ENCODE results near the gene PNMT.
"Not testable (repeated sequence)": the region's sequence is repeated elsewhere in the genome, so short reads cannot be mapped to it uniquely, and the experiment has no call there.

Gene PNMT

DNA sequence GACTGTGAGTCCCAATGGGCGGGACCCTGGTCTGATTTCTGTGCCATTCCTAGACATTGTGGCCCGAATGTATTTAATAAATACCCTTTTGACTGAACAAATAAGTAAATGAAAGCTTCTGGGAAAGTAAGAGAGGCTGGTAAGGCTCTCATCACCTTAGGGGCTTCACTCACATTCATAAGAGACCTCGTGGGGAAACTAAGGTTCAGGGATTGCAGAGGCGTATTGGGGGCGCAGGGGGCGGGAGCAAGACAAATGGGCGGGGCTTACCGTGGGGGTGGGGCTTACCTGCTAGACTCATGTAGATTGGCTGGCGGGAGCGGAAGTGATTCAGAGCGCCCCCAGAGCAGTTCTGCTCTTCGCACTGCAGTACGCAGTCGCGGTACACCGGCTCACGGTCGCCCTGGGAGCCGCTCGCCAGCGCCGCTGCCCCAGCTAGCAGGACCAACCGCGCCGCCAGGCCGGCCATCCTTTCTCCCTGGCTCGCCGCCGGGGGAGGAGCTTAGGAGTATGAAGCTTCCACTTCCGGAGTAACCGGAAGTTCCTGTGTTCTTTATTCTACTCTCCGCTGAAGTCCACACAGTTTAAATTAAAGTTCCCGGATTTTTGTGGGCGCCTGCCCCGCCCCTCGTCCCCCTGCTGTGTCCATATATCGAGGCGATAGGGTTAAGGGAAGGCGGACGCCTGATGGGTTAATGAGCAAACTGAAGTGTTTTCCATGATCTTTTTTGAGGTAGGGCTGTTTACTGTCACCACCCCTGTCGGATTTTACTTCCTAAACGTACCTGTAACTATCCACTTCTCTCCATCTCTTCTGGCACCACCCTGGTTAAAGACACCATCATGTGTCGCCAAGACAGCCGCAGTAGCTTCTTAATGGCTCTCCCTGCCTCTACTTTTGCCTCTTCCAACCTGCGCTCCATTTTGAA, 19.6 kb downstream of the PNMT start, which contains the start of gene PGAP3:
Gene PGAP3 (minus strand): TSS at position 512 of the 929 bp plus-strand sequence. CDS start 43 bp downstream, at position 469.
- peak; percentile 73 for DNase-seq (ENCODE audit: low read depth)

- no peak for DNase-seq (ENCODE audit: low read depth)
Observed at GRCh38 chr17:39688475-39688835, 20.2 kb downstream of the PNMT start.

DNA sequence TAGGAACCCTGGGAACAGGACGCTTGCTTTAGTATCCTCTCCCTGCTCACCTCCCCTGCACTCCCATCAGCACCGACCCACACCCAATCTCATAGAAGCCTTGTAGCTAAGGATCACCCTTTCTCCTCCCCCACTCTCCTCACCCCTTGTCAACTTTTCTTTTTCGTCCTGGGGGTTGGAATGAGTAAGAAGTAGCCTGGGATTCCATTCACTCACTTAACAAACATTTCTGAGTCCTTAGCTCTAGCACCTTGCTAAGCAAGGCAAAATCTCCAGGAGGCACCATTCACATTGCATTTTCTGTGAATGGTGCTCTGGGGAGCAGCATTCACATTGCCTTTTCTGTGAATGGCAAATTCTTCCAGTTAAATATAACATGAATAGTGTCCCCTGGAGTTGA, 20.7 kb downstream of the PNMT start:
- no peak for DNase-seq (ENCODE audit: low read depth)

GRCh38 chr17:39694593-39694992, 26.3 kb downstream of the PNMT start:
- no peak for DNase-seq (ENCODE audit: low read depth)

- DNase-seq (ENCODE audit: low read depth) = no peak
Observed at GRCh38 chr17:39695089-39695474, 26.8 kb downstream of the PNMT start.

- no peak for DNase-seq (ENCODE audit: low read depth)
Observed at GRCh38 chr17:39696731-39697130, 28.5 kb downstream of the PNMT start.

DNA sequence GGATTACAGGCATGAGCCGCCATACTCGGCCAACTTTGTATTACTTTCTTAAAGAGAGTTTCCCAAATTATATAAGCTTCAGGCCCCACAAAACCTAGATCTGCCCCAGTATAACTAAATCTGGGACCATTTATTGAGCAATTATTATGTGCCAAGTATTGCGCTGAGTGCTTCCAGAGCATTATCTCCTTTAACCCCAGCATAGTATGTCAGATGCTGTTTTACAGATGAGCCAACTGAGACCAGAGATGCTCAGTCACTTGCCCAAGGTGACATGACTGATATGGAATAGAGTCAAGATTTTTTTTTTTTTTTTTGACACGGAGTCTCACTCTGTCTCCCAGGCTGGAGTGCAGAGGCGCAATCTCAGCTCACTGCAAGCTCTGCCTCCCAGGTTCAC, 29.7 kb downstream of the PNMT start:
- DNase-seq (ENCODE audit: low read depth) = no peak

- not testable (repeated sequence) for DNase-seq (ENCODE audit: low read depth)
Observed at GRCh38 chr17:39699157-39699817, 31.0 kb downstream of the PNMT start.

GRCh38 chr17:39699818-39700147, 31.5 kb downstream of the PNMT start, which contains the start of gene ERBB2:
Gene ERBB2 (plus strand): TSS chr17:39700064. CDS start chr17:39700239, 175 bp downstream.
- no peak for DNase-seq (ENCODE audit: low read depth)

DNA sequence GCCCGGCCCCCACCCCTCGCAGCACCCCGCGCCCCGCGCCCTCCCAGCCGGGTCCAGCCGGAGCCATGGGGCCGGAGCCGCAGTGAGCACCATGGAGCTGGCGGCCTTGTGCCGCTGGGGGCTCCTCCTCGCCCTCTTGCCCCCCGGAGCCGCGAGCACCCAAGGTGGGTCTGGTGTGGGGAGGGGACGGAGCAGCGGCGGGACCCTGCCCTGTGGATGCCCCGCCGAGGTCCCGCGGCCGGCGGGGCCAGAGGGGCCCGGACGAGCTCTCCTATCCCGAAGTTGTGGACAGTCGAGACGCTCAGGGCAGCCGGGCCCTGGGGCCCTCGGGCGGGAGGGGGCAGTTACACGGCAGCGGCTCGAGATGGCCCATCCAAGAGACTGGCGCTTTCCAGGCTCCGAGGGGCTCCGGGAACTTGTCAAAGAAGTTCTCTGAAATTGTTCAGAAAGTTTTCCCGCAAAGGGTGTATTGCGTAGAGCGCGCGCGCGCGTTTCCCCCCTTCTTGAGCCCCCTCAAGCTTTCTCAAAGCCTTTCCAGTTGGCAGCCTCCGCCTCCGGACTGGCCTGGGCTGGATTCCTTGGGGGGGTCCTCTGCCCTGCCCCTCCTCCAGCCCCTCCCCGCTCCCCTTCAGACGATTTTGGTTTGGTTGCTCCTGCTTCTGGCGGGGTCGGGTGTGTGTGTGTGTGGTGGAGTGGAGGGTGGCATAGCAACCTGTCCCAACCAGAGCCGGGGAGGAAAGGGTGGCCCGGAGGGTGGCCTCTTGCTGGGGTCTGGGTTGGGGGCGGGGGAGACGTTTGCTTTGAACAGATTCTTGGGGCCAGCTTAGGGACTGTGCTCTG, 32.1 kb downstream of the PNMT start:
- no peak for DNase-seq (ENCODE audit: low read depth)

DNA sequence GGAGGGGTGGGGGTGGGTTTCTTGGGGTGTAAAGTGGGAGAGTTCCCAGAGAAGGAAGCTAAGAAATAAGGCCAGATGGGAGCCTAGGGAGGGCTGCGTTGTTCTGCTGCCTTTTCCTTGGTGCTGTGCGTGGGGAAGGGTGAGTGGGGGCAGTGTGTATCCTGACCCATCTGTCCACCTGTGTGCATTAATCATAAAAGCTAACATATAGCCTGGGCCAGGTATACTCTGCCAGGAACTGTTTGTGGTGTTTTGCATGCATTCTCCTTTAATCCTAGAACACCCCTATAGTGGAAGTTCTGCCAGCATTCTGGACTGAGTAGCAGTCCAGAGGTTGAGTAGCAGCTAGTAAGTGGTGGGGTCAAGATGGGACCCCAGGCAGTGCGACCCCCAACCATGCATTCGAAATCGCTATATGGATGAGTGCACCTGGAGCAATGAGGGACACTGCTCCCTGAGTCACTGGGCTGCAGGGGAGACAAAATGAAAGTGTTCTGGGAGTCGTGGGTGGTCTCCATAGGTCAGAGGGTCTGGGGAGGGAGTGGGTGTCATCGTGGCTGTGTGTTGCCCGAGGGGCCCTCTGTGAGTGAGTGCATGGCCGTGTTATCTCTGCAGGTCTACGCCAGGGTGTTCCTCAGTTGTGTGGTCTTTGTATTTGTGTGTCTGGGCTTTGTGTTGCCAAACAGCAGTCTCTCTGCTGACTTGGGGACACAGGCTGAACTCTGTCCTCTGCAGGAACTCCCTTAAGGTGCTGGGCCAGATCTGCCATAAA, 32.9 kb downstream of the PNMT start:
- no peak for DNase-seq (ENCODE audit: low read depth)

DNA sequence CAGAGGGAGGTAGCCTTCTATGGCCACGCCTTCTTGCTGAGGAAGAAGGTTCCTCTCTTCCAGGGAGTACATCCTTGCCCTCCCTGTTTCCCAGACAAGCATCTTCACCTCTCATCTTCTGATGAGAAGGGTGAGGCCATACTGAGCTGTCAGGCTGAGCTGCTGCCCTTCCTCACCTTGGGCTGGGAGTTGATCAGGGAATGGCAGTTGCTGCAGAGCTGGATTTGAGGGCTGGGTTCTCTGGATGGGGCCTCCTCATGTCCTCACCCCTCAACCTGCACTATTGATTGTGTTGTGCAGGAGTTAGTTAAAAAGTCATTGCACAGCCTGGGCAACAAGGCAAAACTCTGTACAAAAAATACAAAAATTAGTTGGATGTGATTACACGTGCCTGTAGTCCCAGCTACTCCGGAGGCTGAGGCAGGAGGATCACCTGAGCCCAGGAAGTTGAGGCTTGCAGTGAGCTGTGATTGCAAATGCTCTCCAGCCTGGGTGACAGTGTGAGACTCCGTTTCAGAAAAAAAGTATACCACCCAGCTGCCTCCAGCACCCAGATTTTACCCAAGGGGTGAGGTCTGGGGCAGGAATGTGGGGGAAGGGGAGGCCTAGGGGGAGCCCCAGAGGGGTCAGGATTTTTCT, 33.6 kb downstream of the PNMT start:
- no peak for DNase-seq (ENCODE audit: low read depth)

DNA sequence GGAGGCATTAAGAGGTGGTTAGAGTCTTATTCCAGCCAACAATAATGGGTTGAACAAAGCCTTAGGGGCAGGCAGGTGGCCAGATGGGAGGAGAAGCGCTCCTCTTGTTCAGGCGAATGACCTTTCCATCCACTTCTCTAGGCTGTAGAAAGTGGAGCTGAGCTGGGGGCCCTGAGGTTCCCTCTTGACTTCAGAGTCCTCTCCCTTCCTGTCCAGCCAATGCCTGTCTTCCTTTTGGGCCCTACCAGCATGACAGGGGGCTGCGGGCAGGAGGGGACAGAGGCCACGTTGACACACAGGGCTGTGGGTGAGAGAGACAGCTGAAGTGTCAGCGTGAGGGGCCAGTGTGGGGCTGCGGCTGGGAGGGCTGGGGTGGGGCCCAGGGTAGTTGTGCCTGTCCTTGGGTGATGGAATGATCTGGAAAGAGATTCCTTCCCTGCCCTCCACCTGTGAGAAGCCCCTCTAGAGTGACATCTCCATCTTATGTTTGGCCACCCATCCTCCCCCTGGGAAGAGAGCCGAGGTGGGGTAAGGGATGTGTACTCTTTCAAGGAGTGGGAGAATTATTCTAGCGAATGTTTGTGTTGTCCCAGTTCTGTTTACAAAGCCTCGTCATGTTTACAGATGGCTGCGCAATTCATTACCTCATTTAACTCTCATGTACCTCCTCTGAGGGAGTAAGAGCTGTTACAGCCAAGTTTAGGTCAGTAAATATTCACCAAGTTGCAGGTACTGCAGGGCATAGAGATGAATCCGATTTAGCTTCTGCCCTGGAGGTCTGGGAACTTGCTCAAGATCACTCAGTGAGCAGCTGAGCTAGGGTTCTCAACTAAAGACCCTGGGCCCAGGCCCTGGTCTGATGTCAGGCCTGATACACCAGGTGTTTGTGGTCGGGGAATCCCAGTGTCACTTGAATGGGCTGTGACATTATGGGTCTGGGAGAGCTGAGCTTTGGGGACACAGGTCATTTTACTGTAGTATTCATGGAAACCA, 34.9 kb downstream of the PNMT start:
- DNase-seq (ENCODE audit: low read depth) = no peak

DNA sequence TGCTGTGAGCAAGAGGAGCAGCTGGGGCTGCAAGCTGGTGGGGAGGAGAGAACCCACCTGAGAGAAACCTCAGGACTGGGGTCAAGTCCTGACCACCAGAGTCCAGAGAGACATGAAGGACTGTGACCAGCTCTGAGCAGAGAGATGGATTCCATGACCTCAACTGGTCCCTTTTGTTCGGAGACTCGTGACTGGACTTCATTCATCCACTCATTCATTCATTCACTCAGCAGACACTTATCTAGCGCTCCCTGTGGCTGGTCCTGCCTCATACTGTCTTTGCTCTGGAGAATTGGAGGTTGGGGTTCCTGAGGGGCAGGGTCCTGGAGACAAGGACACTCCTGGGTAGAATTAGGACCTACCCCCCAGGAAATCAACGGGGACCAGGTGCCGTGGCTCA, 35.7 kb downstream of the PNMT start:
- no peak for DNase-seq (ENCODE audit: low read depth)

DNA sequence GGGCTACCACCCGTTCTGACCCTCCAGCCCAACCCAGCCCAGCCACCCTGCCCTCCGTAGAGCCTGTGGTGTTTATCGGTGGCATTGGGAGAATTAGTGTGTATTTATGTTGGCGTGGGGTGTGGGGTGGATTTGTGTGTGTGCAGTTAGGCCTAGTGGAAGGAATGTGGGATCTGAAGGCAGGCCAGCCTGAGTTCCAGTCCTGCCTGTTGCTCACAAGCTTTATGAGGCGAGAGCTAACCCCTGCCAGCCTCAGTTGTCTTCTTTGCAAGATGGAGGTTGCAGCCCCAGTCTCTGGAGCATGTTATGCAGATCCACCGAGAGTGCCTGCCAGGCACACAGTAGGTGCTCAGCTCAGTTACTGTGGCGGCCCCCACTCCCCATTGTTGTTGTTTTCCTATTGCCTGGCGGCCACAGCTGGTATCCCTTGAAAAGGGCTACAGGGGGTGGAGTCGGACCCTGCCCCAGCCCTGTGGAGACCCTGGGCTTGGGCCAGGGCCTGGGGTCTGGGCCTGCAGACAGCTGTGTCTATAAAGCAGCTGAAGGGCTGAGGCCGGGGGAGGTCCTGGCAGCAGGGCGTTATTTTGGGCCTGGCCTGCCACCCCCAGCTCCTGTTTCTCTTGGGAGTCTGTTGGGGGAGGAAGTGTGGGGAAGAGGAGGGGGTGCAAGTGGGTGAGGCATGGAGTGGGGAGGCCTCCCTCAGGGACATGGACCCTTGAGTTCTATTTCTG, 36.7 kb downstream of the PNMT start:
- no peak for DNase-seq (ENCODE audit: low read depth)

DNA sequence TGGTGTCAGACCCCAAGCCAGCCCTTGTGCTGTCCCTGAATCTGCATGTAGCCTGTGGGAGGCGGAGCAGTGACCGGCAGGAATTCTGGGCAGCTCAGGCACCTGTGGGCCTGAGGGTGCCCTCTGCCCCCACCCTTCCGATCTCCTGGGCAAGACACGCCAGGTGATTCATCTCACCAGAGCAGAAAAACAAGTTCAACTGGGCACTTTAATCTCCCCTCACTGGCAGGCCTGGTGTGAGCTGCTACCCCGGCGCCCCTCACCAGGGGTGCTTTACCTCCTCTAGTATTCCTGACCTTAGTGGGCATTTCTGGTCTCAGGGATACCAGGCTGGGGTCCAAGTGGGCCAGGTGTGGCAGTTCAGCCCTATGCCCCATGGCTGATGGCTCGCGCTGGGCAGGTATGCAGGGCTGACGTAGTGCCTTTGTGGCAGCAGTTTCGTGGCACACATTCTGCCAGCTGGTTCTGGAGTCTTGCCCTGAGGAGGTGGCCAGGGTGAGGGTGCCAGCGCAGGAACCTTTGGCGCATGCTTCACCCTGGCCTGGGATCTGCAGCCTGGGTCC, 37.6 kb downstream of the PNMT start:
- no peak for DNase-seq (ENCODE audit: low read depth)

DNA sequence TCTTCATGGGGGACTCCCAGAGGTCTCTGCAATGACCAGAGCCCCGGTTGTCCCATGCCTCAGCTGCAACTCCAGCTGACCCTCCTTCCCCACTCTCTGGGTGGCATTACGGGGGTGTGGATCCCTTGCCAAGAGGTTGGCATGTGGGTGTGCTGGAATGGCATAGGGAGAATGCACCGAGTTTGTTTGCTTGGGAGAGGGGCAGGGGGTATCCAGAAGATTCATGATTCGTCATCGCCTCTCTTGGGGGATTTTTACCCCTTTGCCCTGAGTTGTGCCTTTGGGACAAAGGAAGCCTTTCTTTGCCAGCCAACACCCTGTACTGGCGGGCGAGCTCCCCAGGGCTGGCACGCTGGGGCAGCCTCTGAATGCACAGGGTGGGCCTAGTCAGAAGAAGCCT, 38.1 kb downstream of the PNMT start:
- no peak for DNase-seq (ENCODE audit: low read depth)

- no peak for DNase-seq (ENCODE audit: low read depth)
Observed at GRCh38 chr17:39706921-39707337, 38.7 kb downstream of the PNMT start.
